ENCODE measurements around the gene DNAAF8. TPM values are rescaled to one million over a fixed set of nuclear protein-coding genes. Genes with fewer than 3 reads are reported as not detected.

The DNAAF8 gene
- total RNA-seq, 8 experiments from 2014 or later, result 0.96 to 9.4 (median 2.3) TPM

GRCh38 chr16:4798456-4798855, 64.1 kb downstream of the DNAAF8 start:
- Histone ChIP-seq H3K4me3 (no peak overlapping the region), H3K4me1 (replicated peaks in 1 of 2) (peaks cover 7 to 9% of the 10 kb centered on the region in 2 donors), H3K27ac (no peak overlapping the region)
- WGBS, 10 experiments, result 100% methylated on average over 1 of the region's 16 CpGs; no CpG with 5 or more reads in 7 of the 10 experiments
- in situ Hi-C loops (cut with MboI; ENCODE audit: low pct_unique_long_range_greater_than_20kb in 2 of 9, low sequenced_read_pairs in 9 of 9, unreplicated experiment in 9 of 9), result no loop called here
- no peak for ATAC-seq (replicated peaks in 6 of 8)

Other genes starting within 250 kb of the DNAAF8 start
- gene CDIP1, start 195.8 kb upstream of the DNAAF8 start, total RNA-seq, result 10 to 100 TPM; 22.5 to 54.3 (median 28.3) TPM
- under 1 TPM; 0.10 to 1.00 (median 0.32) TPM for gene C16orf96, start 178.2 kb upstream of the DNAAF8 start, total RNA-seq
- 10 to 100 TPM in 5 of 8 experiments, 1 to 10 TPM in 3; 6.9 to 20.8 (median 11.3) TPM for gene UBALD1, start 119.6 kb upstream of the DNAAF8 start, total RNA-seq
- 10 to 100 TPM; 16.3 to 69.6 (median 34.5) TPM for gene MGRN1, start 109.7 kb upstream of the DNAAF8 start, total RNA-seq
- 10 to 100 TPM; 13.8 to 35.2 (median 26.5) TPM for gene NUDT16L1, start 41.0 kb upstream of the DNAAF8 start, total RNA-seq
- 10 to 100 TPM; 11.7 to 35.5 (median 26.2) TPM for gene ANKS3, start 266 bp upstream of the DNAAF8 start, total RNA-seq
- gene ZNF500, start 32.6 kb downstream of the DNAAF8 start, total RNA-seq, result 10 to 100 TPM in 3 of 8 experiments, 1 to 10 TPM in 5; 7.9 to 17.5 (median 9.0) TPM
- 1 to 10 TPM in 2 of 8 experiments, under 1 TPM in 2, not detected in 4; 0.61 to 1.3 (median 1.0) TPM for gene SEPTIN12, start 53.8 kb downstream of the DNAAF8 start, total RNA-seq
- 1 to 10 TPM in 3 of 8 experiments, under 1 TPM in 4, not detected in 1; 0.71 to 2.1 (median 0.98) TPM for gene SMIM22, start 60.8 kb downstream of the DNAAF8 start, total RNA-seq
- 10 to 100 TPM; 19.1 to 45.1 (median 35.4) TPM for gene ROGDI, start 68.1 kb downstream of the DNAAF8 start, total RNA-seq
- gene GLYR1, start 112.8 kb downstream of the DNAAF8 start, total RNA-seq, result 100 to 1,000 TPM in 1 of 8 experiments, 10 to 100 TPM in 7; 36.4 to 101 (median 49.5) TPM
- 10 to 100 TPM; 14.0 to 43.7 (median 24.2) TPM for gene UBN1, start 112.9 kb downstream of the DNAAF8 start, total RNA-seq
- 100 to 1,000 TPM in 1 of 8 experiments, 10 to 100 TPM in 2, 1 to 10 TPM in 4, under 1 TPM in 1; 0.92 to 357 (median 3.6) TPM for gene PPL, start 202.6 kb downstream of the DNAAF8 start, total RNA-seq
- gene SEC14L5, start 223.8 kb downstream of the DNAAF8 start, total RNA-seq, result 1 to 10 TPM in 4 of 8 experiments, under 1 TPM in 4; 0.04 to 2.0 (median 1.0) TPM